Stimulated activated CD4-positive, alpha-beta T cell treated with anti-CD3 and anti-CD28 coated beads, Interleukin-15, amount 100 ng/mL, for 48 hours (primary cell): ENCODE measurements around the gene KIF18B.
A peak's percentile ranks its signal among the peaks of the same experiment; 100 is the strongest.

Experiments used
- DNase-seq, 2 donors: peaks; one replicate each; pipeline ENCODE4 v3.0.0-alpha.2; 2020; ENCODE audit warnings: low read depth in 2 of 2

Gene KIF18B

DNA sequence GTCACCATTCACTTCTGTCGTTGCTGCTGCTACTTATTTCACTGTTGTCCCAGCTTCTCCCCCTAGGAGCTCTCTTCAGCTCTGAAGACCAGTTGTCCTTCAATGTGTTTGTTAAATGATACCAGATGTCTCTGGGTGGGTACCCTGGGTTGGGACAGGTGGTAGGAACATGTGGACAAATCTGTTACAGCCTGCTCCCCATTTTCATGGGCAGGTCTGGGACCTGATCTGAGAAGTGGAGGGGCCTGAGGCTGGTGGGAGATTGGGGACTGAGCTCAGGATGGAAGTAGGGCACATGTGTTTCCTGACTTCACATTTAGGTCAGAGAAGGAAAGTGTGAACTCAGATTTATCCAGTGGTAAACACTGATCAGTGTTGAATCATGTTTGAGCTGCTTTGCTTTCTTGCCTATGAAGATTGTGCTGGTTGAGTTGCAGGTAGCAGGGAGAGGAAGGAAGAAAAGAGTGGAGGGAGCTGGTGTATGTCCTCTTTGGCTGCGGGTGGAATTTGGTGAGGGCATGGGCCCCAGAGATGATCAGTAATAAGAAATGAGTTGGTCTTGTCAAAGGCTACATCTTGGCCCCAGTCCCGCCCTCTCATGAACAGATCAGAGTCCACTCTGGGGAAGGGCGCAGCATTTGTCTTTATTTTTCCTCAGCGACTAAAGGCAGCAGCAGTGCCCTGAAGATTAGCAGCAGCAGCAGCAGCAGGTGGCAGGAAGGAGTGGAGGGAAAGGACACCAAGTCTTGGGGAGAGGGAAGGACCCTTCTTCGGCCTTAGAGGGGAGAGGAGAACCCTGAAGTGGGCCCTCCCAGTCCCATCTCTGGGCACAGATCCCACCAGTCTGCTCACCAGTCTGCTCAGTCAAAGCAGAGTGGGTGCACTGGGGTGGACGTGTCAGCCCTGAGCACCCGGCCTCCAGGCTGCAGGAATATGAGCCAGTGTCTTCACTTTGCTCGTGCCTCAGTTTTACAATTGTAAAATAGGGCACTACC, 42.3 kb downstream of the KIF18B start:
- DNase-seq: no peak

DNA sequence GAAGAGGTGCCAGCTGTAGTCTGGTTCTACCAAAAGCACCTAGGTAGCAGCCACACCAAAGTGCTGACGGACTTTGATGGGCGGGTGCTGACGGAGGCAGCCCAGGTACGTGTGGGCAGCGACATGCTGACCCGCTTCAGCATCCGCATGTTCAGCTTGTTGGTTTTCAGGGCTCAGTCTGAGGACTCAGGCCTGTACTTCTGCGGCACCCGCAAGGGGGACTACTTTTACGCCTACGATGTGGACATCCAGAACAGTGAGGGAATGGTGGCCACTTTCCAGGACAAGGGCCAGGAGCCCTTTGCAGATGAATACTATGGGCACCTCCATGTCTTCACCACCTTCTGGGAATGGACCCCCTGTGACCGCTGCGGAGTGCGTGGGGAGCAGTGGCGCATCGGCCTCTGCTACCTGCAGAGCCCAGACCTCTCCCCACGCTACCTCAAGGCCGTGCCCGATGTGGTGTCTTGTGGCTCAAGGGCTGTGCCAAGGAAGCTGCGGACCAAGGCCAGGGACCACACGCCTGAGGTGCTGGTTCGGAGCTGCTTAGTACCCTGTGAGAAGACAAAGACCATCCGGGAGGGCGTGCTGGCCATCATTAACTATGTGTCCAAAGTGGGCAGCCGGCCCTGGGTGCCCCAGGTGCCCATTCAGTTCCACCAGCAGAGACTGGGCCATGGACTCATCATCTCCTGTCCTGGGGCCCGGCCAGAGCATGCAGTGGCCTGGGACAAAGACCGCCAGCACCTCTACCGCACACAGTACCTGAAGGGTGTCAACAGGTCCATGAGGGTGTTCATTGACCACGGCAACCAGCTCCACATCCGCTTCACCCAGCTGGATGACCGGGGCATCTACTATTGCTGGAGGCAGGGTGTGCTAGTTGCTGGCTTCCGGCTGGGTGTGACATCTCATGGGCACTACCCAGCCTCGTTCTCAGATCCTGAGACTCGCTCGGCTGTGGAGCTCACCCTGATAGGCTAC, 43.3 kb downstream of the KIF18B start:
- DNase-seq: no peak

DNA sequence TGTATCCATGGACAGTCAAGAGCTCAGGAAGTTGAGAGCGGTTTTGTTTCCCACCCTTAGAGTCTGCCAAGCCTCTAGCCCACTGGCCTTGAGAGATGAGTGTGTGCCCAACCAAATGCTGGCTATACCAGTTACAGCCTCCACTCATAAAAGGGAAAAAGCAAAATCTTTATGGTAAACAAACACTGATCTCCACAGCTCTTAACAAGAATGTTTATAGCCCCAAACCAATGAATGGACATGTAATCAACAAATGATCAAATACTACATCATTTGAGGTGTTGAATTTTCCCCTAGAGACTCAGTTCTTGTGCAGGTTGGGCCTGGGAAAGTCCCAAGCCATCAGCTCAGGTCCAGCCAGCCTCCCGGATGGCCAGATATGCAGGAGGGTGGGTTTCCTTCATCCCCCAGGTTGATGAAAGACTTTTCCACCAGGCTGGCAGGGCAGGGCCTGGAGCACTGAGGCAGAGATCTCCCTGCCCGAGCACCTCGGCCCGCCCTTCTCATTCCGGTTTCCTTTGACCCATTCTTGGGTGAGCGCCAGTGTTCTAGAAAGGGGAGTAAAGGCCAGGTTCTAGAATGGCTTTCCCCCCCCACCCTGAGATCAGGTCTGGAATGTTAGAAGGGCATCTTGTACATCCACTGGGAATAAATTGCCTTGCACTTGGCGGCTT, 44.4 kb downstream of the KIF18B start:
- no peak for DNase-seq

DNA sequence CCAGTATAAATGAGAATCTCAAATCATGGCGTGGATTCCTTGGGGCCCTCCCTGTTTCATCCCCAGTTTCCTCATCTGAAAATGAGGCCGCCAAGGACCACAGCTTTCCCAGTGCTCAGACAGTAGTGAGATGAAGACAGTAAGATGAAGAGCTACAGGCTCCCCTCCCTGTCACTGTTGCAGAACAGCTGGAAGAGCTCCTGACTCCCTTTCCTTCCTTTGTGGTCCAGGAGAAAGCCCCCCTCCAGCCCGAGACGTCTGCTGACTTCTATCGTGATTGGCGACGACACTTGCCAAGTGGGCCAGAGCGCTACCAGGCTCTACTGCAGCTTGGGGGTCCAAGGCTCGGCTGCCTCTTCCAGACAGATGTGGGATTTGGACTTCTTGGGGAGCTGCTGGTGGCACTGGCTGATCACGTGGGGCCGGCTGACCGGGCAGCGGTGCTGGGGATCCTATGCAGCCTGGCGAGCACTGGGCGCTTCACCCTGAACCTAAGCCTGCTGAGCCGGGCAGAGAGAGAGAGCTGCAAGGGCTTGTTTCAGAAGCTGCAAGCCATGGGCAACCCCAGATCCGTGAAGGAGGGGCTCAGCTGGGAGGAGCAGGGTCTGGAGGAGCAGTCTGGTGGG, 45.3 kb downstream of the KIF18B start:
- DNase-seq: no peak

DNA sequence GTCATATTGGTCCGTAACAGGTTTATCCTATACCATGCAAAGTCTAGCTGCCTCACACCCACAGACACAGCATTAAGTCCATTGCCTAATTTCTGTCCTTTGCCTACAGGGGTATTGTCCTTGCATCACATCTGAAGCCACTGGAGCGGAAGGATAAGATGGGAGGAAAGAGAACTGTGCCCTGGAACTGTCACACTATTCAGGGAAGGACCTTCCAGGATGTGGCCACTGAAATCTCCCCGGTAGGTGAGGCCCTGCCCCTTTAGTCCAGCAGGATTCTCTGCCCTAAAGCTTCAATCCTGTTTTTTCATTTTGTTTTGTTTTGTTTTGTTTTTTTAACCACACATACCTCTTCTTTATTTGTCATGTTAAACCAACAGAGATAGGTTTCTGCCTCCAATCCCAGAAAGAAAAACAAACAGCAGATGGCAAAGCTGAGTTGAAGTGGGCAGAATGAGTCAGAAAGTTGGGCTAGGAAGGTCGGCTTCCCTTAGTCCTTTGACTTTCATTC, 46.1 kb downstream of the KIF18B start:
- no peak for DNase-seq

DNA sequence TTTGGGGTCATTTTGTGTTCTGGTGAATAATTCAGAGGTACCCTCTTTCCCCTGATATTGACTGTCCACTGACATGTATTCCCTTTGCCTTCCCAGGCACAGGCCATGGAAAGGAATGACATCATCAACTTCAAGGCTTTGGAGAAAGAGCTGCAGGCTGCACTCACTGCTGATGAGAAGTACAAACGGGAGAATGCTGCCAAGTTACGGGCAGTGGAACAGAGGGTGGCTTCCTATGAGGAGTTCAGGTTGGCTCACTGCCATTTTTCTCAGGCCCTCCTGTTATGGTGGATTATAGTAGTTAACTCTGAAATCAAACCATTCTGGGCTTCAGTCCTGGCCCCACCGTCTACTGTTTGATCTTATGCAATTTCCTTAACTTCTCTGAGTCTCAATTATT, 46.7 kb downstream of the KIF18B start:
- no peak for DNase-seq

DNA sequence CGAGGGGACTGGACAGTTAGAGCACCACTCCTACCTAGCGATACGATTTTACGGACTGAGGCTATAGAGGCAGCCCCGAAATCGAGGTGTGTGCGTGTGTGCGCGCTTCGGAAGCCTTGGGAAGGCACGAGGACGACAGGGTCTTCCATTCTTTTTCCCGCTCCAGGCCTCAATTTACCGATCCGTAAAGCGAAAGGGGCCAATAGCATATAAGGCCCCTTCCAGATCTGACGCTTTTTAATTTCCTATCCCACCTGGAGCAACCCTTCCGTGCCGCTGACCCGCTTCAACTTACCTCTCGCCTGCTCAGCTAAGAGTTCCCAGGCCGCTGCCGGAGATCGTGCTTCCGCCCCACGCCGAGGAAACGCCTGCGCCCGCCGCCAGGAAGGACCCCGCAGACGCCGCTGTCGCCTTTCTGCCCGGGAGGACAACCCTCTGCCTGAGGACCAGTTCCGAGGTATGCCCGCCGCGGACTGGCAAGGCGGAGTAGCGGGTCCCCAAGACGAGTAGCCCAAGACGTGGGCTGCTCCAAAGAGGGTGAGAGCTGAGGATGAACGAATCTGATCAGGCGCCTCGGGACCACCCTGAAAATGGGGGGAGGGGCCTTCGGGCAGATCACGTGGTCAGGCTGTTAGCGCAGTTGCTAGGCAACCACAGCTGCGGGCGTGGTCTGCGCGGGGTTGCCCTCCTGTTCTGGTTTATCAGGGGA, 48.3 kb downstream of the KIF18B start, which contains the start of gene EFTUD2:
TSS of gene EFTUD2 (minus strand) at position 372 of the 709 bp plus-strand sequence. CDS start 4,924 bp downstream, outside the sequence.
- DNase-seq: peak; percentile 83 to 85

DNA sequence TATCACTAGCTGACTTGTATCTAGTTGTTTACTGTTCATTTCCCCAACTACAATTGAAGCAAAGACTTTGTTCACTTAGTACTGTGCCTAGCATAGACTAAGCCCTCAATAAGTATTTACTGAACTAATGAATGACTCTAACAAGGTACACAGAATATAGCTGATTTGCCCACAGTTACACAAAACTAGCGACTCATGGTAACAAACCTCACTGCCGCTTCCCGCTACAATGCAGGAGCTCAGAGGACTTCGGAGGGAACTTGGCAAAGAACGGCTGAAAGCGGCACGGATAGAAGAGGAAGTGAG, 48.9 kb downstream of the KIF18B start:
- DNase-seq: no peak

GRCh38 chr17:44894642-44895041, 52.9 kb downstream of the KIF18B start:
- no peak for DNase-seq

DNA sequence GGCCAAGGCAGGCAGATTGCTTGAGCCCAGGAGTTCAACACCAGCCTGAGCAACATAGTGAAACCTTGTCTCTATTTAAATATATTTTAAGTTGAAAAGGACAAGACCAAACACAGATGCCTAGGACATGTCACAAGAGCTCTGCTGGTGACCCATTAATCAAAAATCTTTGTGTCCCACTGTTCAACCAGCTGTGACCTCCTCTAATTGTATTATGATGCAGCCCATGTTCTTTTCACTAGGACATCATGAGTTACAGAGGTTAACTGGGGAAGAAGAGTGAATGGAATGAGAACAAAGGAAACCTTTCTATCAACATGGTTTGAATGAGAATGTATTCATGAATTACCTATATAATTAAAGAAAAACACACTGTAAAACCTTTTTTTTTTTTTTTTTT, 55.3 kb downstream of the KIF18B start:
- no peak for DNase-seq

GRCh38 chr17:44889003-44889402, 58.6 kb downstream of the KIF18B start:
- DNase-seq: no peak

DNA sequence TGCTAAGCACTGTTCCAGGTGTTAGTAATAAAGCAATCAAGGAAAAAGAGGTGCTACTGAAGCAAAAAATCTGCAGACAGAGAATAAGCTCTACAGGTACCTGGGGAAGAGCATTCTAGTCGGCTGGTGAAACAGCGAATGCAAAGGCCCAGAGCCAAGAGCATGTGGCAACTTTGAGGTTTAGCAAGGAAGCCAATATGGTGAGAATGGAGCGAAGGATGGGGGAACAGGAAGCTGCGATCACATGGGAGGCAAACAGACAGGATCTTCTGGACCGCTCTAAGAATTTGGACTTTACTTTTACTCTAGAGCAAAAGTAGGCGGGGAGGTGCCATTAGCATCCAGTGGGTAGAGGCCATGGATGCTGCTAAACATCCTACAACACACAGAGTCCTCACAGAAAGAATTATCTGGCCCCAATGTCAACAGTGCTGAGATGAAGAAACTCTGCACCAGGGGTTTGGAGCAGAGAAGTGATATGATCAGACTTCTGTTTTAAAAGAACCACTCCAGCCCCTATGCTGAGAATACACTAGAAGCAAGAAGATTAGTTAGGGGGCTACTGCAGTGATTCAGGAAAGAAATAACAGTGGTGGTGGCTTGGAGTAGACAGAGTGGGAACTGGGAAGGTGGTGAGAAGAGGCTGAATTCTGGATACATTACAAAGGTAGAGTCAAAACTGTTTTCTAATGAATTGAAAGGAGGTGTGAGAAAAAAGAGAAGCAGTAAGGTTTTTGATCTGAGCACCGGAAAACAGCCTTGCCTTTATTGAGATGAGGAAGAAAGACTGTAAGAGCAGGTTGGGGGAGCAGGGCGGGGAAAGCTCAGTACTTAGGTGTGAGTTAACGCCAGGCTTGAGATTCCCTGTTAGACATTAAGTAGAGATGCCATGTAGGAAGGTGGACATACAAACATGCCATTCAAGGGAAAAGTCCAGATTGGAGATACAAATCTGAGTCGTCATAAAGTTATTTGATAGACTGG, 59.3 kb downstream of the KIF18B start:
- no peak for DNase-seq

- DNase-seq: no peak
Measured at GRCh38 chr17:44887016-44887415, 60.6 kb downstream of the KIF18B start.

- DNase-seq: no peak
Measured at GRCh38 chr17:44884941-44885340, 62.6 kb downstream of the KIF18B start.

DNA sequence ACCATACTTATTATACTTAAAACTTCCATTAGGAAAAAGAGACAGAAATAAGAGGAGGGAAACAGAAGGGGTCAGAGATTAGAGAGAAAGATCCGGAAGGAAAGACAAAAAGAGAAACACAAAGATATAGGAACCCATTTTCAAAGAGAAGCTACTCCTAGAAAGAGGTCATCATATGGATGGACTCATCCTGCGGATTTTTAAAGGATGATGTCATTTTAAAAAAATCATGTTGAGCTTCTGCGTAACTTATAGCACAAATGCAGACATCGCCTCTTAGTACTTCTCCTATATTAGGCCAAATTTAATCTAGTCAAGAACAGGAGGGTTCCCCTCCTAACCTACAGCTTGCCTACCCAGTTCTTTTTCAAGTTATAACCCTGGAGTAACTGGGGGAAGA, 66.4 kb downstream of the KIF18B start:
- DNase-seq: no peak

DNA sequence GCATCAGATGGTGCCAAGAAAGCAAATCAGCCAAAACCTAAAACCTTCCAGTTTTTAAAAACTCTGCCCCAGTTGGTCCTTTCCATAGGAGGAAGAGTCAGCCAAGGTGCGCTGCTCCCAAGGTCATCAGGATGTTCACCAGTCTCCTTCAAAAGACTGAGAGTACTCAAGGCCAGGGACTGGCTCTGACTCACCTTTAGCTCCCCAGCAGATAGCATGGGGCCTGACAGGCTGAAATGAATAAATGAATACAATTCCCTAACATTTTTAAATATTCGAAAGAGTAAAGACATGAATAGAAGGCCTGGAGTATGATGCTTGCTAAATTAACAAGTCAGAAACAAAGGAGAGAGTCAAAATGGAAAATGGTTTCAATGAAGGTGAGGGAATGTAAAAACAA, 67.5 kb downstream of the KIF18B start:
- DNase-seq: no peak

GRCh38 chr17:44879376-44879775, 68.2 kb downstream of the KIF18B start:
- no peak for DNase-seq

DNA sequence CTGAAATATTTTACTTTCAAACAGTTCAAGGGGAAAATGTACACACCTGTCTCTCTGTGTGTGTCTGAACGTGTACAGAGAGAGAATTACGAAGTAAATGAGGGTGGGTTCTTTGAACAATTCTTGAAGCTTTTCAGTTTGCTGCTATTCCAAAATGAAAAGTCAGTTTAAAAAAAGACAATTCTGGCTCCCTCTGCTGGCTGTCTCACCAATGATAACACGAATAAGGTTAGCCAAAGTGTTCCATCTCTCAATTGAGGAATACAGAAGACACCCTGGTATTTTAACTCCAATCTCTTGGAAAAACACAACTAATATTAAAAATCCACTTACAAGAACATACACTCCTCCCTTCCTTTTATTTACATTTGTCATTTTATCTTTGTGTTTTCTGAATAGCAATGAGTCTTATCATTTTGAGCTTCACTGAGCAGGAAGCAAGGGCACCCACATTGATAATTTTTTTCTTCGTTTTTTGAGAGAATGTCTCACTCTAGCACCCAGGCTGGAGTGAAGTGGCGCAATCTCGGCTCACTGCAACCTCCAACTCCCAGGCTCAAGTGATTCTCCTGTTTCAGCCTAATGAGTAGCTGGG, 68.8 kb downstream of the KIF18B start:
- no peak for DNase-seq

DNA sequence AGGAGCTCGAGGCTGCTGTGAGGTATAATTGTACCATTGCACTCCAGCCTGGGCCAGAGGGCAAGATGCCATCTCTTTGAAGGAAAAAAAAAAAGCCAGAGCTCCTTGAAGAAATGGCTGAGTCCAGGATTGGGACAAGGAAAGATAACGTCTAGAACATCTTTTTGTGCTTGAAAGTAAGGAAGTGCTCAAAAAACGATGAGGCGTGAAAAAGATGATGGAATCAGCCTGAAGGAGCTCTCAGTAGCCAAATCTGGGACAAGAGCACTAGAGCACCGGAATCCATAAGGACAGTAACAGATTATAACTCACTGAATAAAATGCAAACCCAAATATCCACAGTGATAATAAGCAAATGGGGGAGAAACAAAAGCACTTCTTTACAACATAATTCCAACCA, 70.5 kb downstream of the KIF18B start:
- DNase-seq: no peak
